Fibroblast of skin of back (primary cell): Measurements from ENCODE around the gene CFAP45.
"Not testable (repeated sequence)": the region's sequence is repeated elsewhere in the genome, so short reads cannot be mapped to it uniquely, and the experiment has no call there.

ENCODE experiments used
- DNase-seq: peaks from one replicate; pipeline ENCODE4 v3.0.0-alpha.2; 2013

Gene CFAP45

DNA sequence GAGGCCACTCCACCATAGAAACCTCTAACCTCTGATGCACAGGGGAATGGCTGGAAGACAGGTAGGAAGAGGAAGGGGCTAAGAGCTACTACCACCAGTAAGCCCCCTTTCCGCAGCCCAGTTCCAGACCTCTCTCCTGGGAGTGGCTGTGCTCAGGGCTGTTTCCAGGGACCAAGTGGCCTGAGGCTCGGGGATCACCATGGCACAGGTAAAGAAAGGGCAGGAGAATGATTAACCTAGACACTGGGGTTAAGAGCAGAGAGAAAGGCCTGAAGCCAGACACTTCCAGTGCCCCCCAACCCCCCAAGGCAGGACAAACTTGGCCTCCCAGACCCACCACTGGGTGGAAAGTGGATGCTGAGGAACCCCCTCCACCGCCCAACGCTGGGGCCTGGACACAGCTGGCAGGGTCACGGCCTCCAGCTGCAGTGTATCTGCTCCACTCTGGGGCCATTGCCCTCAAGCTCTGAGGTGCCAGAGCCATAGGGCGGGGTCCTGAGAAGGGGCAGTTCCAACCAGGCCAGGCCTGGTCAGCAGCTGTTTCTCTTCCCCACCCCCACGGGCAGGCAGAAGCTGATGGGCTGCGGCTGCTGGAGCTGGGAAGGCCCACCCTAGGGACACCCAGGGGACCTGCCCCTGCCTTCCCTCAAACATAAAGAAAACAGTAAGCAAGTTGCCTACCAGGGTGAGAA is 22.7 kb upstream of the CFAP45 start:
- peak; percentile 52 for DNase-seq

DNA sequence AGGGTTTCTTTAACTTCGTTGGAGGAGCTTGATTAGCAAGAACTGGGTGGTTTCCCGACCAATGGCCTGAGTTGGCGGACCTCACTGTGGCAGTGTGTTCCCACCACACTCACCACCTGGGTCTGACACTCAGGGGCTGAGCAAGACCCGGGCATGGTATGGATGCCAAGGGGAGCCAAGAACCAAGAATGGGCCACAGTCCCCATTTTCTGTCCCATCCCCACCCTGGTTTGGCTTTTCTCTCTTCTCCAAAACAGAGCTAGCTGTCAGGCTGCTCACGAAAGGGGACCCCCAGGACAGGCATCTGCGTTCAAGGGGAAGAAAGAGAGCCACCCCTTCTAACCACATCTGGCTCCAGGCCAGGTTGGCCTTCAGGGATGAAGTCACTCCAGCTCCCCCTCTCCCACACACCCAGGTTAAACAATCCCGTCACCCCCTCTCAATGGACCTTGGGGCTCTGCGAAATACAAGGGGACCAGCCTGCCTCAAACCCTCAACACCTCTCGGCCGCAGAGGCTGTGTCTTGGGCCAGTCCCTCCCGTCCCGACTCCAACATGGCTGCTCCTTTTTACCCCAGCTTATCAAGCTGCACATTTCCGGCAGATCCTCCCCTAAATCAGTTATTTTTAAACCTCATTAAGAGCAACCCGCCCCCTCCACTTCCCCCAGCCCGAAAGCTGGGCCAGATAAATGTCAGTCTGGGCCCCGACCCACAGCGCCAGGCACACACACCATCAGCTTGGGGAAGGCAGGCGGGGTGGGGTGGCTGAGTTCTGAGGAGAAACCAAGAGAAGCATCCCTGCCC is 21.9 kb upstream of the CFAP45 start:
- DNase-seq: peak; percentile 52

DNA sequence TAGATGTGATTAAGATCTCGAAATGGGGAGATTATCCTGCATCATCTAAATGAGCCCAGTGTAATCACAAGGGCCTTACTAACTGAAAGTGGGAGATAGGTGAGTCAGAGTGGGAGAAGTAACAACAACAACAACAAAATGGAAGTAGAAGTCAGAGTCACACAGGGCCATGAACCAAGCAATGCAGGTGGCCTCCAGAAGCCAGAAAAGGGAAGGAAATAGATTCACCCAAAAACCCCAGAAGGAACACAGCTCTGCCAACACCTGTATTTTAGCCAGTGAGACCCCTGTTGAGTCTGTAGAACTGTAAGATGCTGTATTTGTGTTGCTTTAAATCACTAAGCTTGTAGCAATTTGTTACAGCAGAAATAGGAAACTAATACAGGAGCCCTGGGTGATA is 21.3 kb upstream of the CFAP45 start:
- no peak for DNase-seq

DNA sequence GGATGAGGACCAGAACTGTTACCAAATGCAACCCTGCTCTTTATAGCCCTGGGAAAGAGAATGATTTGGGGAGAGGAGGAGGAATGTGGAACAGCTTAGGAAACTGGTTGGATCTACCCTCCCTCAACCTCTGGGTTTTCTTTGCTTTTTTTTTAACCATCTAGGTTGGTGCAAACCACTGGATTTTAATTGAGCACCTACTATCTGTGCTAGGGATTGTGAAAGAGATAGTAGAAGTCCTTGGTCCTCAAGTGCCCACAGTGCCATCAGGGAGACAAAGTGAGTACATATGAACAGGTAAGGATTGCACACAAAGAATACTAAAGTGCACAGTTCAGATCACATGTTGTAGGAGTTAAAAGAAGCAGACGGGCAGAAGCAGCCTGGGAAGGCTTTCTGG is 20.7 kb upstream of the CFAP45 start:
- DNase-seq: no peak

DNA sequence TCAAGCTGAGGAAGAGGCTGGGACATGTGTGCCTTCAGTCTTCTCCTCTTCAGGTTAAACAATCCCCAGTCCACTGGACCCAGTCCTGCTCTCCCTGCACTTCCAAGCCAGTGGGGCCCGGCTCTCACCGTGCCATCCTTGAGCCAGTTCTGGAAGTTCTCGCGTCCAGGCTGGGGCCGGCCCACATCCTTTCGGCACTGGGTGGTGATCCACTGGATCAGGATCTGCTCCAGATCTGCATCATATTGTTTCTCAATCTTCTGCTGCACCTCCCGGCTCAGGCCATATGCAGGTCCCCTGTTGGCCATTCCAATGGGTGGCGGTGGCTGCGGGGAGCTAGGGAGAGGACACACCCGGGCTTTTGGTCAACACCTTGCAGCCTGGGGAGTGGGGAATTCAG is 20.2 kb upstream of the CFAP45 start:
- no peak for DNase-seq

DNA sequence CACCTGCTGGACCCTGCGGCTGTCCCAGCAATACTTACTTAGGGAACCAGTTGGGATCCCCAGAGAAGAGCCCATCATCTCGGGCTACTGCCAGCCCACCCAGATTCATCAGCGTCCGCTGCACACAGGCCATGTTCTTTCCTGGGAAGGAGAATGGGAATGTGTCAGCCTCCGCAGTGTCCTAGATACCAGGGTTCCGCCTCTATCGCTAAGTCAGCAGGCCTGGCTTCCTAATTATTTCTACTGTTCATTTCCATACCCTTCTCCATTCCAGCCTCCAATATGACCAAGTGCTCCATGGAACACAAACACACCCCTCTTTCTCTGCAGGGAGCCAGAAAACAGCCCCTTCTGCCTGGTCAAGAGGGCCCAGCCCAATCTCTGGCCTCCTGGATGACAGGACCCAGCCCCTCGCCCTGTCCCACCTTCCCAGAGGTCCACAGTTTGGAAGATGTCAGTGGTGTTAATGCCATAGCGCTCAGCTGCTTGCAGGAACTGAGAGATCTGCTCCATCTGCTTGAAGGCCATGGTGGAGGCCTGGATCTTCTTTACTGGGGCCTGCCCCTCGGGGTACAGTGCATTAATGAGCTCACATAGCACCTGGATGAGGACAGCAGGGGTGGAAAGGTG is 19.4 kb upstream of the CFAP45 start:
- DNase-seq: no peak

DNA sequence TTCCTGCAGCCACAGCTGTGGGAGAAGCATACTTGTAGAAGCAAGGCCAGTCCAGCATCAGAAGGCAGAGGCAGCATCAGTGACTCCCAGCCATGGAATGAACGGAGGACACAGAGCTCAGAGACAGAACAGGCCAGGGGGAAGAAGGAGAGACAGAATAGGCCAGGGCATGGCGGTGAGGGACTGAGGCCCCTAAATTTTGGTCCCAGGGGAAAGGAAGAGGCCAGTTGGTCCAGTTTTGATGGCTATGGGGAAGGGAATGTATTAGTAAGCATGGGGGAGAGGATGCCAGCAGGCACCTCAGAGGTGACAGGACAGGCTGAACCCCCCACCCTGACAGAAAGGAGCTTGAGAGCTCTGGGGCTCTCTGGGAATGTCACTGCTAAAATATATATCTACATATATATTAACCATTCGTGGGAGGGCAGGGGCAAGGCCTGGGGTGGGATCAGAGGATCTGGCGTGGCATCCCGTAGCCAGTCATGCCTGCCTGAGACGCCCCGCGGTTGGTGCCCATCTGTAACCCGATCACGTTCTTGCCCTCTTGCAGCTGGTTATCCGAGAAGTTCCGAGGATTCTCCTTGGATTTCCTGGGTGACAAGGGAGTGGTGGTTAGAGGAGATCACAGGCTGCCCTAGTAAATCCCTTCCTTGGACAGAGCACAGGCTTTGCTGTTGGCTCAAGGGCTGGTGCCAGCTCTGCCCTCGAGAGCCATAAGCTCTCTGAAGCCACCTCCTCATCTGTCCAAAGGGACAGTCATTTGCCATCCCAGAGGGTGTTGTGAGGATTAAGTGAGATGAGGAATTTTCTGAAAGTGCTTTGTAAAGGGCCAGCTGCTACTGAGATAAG is 18.6 kb upstream of the CFAP45 start:
- DNase-seq: peak; percentile 62

DNA sequence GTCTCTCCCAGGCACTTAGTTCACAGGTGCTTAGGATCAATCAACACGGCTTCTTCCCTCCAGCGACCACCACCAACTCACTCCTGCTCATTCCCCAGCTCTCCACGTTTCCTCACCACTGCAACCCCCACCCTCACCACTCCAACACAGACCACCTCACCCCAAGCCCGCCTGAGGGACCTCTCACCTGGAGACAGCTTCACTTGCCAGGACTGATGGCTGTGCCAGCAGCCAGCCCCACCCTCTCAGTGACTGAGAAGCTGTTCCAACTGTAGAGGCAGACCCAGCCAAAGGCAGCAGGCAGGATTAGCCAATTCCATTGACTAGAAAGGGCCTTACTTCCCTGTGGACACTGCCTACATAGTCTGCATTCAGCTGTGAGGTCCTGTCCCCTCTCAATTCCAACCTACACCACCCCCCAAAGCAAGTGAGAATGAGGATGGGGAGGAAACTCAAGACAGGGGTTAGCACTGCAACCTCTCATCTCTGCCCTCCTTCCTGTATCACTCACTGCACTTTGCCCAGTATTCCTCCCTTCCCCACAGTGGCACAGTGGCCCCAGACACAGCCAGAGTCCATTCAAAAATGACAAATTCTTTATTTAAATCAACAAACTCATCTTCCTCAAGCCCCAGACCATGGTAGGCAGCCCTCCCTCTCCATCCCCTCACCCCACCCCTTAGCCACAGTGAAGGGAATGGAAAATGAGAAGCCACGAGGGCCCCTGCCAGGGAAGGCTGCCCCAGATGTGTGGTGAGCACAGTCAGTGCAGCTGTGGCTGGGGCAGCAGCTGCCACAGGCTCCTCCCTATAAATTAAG is 17.8 kb upstream of the CFAP45 start:
- DNase-seq: no peak

DNA sequence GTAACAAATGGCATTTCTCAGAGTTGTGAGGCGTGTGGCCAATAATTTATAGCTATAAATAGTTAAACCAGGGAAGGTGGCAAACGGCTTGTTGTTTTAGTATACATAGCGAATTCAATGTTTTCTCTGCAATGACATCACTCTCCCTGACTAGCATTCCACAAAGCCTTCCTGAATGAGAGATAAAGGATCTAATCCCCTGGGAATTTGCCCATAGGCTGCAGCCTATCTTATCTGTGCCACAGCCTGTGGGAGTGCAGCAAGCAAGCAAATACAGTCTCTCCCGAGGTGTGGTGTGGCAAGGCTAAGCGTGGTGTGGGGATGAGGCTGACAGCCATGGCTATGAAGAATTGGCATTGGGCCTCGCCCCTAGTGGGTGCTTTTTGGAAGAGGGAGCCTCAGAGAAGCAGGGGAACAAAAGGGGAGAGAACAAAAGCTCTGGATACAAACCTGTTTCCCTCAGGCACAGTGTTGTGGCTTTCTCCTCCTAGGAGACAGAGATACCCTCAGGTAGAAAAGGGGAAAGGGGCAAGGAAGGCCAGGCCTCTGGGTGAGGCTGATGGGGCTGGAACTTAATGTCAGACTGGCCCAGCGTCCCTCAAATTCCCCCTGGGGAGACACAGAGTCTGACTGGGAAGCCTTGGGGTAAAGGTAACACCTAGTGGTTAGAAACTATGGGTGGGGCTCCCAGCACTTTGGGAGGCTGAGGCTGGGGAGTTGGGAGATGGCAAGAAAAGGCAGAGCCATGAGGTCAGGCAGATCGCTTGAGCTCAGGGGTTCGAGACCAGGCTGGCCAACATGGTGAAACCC is 16.5 kb upstream of the CFAP45 start:
- DNase-seq: peak; percentile 99

DNA sequence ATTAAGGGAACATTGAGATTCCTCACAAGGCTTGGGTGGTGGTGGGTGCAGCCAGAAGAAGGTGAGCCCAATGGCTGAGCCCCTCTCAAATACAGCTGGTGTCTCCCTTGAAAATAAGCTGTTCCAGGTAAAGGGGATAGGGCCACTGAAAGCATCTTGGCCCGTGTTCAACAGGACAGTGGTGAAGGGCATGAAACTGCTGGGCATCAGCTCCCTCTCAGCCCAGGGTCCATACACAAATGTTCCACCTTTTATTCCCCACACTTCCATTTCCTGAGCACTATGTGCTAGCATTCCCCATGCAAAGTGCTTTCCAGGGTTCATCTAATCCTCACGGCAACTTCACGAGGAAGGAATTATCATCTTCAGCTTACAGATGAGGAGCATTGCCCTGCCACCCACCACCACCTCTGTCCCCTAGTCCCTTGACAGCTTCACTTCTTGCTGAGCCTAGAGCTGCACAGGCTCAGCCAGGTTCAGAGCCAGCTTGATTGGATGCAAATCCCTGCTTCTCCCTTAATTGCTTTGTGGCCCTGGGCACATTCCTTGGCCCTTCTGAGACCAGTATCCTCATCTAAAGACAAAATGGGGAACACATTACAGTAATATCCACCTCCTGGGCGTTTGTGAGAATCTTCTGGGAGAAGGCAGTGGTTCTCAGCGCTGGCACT is 15.7 kb upstream of the CFAP45 start:
- DNase-seq: no peak

DNA sequence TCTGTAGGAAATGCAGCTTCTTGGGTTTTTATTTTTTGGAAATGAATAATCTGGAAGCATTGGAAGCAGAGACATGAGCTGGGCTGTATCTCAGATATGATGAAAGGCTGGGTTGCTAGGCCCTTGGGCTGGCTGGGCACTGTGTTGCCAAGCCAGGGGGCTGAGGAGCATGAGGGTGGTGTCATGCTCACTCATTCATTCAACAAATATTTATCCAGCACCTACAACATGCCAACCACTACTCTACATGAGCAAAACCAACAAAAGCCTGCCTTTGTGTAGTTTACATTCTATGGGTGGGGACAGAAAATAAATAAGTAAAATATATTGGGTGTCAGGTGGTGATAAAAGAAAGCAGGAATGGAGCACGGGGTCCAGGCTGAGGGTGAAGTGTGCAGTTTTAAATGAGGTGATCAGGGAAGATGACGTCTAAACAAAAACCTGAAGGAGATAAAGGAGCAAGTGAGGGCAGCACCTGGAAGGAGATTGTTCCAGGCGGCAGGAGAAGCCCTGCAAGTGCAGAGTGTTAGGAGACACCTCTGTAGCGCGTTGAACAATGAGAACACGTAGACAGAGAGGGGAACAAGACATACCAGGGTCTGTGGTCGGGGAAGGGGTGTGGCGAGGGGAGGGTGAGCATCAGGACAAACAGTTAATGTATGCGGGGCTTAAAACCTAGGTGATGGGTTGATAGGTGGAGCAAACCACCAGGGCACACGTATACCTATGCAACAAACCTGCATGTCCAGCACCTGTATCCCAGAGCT is 14.5 kb upstream of the CFAP45 start:
- DNase-seq: no peak

DNA sequence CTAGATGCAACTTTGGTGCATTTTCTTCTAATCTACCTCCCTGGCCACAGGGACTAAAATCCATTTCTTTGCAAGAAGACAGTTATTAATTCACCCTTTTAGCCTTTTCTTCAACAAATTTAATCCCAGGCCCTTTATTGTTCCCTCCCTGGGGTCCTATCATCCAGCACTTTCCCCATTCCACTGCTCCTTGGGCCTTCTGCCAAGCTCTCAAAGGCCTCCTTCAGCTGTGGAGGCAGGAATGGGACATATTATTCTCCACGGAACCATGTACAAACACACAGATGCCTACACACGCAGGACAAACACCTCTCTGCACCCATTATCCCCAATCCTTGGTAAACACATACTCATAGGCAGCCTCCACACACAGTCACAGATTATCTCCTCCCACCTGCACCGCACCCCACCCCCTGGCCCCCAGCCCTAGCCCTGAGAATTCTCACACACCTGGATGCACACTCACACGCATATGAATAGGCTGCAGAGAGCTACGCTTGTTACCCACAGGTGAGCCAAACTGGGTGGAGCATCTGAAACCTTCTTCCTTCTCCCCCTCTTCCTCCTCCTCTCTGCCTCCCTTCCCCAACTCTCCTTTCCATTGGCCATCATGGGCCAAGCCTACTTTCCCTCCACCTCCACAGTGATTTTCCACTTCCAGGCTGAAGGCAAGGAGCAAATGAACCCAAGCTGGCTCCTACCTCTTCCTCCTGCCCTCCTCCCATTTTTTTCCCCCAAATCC is 13.7 kb upstream of the CFAP45 start:
- DNase-seq: peak; percentile 42

DNA sequence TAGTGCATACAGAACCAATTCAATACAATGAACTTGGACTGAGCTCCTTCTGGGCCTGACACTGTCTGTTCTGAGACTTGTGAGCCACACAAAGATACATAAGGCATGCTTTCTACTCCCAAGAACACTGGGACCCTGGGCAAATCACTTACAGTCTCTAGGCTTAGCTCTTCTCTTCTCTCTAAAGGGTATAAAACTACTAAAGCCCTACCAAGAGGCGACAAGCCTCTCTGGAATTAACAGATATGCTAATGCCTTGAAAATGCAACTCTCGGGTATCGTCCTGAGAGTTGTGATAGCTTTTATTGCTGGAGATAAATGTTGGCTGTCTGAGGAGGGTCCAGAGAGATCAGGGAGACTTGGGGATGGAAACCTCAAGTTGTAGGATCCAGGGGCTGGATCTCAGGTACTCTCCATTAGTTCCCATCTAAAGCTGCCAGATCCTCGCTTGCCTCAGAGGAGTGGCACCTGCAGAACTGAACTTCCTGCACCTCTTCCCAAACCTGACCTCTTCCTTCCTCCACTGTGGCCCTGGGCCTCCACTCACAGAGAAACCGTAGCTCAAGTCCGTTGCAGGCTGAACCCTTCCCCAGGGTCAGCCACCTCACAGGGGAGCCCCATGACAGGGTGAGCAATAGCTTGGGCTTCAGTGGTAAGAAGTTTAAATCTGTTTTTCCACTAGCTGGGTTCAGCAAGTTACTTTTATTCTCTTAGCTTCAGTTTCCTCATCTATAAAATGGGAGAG is 11.5 kb upstream of the CFAP45 start:
- DNase-seq: no peak

DNA sequence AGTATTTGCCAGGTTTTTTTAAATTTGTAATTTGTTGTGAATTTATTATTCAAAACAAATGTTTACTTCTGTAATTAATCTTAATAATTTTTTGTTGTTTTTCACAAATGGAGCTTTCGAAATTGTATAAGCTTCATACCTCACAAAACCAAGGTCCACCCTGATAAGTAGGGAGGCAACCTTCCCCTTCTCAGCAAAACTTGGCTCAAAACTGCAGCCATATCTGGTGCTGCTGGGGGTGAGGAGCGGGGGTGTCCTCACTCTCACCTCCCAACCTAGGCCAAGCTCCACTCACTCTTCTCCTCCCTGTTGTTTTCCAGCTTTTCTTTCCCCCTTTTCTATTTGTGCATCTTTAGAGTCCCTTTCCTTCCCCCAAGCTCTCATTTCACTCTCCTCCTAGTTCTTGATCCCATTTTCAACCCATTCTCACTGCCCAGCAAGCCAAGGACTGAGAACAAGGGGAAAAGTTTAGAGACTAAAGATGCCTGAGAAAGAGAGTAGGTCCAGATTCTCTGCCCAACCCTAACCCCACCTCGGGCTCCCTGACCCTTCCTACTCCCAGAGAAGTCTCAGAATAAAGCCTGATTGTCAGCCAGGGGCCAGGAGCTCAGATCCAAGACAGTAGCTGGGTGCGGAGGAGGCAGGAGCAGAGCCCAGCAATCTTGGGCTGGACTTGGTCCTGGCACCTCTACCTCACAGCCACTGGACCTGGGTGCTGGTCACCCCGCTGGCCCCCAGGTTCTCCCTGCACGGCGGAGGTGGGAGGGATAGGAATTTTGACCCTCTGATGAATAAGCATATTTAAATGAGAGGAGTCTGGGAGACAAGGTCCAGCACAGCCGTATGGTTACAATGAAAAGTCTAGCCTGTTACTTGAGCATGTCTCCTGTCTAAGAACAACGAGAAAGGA is 8.3 kb upstream of the CFAP45 start:
- no peak for DNase-seq

DNA sequence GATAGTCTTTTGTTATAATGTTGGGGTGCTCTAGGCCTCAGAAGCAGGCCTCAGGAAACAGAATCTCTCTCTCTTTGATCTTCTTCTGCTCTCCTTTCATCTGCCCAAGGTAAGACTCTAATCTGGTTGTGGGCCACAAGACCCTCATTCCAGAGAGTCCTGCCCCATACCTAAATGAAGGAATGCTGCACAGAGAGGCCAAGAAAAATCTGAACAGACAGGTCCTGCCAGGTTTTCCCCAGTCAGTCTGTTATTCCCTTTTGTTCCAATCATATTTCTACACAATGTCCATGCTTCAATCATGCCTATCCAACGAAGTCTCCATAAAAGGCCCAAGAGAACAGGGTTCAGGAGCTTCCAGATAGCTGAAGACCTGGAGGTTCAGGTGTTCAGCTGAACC is 7.0 kb upstream of the CFAP45 start:
- DNase-seq: no peak

DNA sequence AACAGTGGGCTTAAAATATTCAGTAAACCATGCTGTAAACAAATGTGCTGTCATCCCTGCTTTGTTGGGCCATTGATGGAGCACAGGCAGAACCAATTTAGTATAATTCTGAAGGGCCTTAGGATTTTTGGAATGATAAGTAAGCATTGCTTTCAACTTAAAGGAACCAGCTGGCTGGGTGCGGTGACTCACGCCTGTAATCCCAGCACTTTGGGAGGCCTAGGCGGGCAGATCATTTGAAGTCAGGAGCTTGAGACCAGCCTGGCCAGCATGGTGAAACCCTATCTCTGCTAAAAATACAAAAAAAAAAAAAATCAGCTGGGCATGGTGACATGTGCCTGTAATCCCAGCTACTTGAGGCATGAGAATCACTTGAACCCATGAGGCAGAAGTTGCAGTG is 4.1 kb upstream of the CFAP45 start:
- not testable (repeated sequence) for DNase-seq

DNA sequence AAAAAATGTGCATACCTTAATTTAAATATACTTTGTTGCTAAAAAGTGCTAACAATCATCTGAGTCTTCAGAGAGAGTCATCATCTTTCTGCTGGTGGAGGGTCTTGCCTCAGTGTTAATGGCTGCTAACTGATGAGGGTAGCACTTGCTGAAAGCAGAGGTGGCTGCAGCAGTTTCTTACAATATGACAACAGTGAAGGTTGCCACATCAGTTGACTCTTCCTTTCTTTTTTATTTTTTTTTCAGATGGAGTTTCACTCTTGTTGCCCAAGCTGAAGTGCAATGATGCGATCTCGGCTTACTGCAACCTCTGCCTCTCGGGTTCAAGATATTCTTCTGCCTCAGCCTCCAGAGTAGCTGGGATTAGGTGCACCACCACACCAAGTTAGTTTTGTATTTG is 2.6 kb upstream of the CFAP45 start:
- no peak for DNase-seq
